OCI-LY7 (cell line): ENCODE data around the gene TOM1L2. TPM values are rescaled to one million over a fixed set of nuclear protein-coding genes. Genes with fewer than 3 reads are reported as not detected.

Source experiments
- BruUV-seq: library from RNA; stranded (reverse); fragments of 400-500 nt; replicated peaks from 2 replicates; lab custom pipeline; 2021; lab: Mats Ljungman, UMichigan
- CTCF ChIA-PET: fragments of 300-600 bp; sonication (Branson Sonifier 250); formaldehyde crosslinking; loops from one replicate; lab custom pipeline; 2022; ENCODE audit warnings: antibody characterized with exemption; ENCODE audit not compliant: unreplicated experiment; lab: Charles Lee
- POLR2A ChIA-PET: fragments of 300-600 bp; sonication (Branson Sonifier 250); formaldehyde crosslinking; loops from one replicate; lab custom pipeline; 2022; ENCODE audit warnings: antibody characterized with exemption; lab: Charles Lee
- DNase-seq: peaks from one replicate; pipeline ENCODE4 v3.0.0-alpha.2; 2015; ENCODE audit warnings: low spot score
- H2AFZ ChIP-seq: fragments of 200-600 bp; sonication (generic), shearing (Covaris generic); 2 replicates; pipeline ENCODE4 v1.6.1; 2014; ENCODE audit warnings: mild to moderate bottlenecking, antibody characterized with exemption, low read length, moderate library complexity
- H3K27ac ChIP-seq: fragments of 200-600 bp; sonication (generic); 2 replicates; pipeline ENCODE4 v1.5.1; 2014; ENCODE audit warnings: mixed run types, low read depth, mild to moderate bottlenecking, moderate library complexity, low read length, inconsistent platforms; ENCODE audit not compliant: poor library complexity, severe bottlenecking
- H3K36me3 ChIP-seq: fragments of 200-600 bp; sonication (generic); 2 replicates; pipeline ENCODE4 v1.6.1; 2014; ENCODE audit warnings: mild to moderate bottlenecking, antibody characterized with exemption, low read length, moderate library complexity, mixed read lengths; ENCODE audit not compliant: insufficient read depth
- H3K4me1 ChIP-seq: fragments of 200-600 bp; sonication (generic); 2 replicates; pipeline ENCODE4 v1.5.1; 2014; ENCODE audit warnings: mild to moderate bottlenecking, low read length; ENCODE audit not compliant: insufficient read depth, poor library complexity, severe bottlenecking
- H3K4me2 ChIP-seq: fragments of 200-600 bp; sonication (generic); 2 replicates; pipeline ENCODE4 v1.6.1; 2014; ENCODE audit warnings: mild to moderate bottlenecking, low read length
- H3K4me3 ChIP-seq: fragments of 200-600 bp; sonication (generic); 2 replicates; pipeline ENCODE4 v1.5.1; 2014; ENCODE audit warnings: mild to moderate bottlenecking, low read depth, low read length; ENCODE audit not compliant: poor library complexity, severe bottlenecking
- H3K79me2 ChIP-seq: fragments of 200-600 bp; sonication (generic); 2 replicates; pipeline ENCODE4 v1.6.1; 2016; ENCODE audit warnings: low read depth, mild to moderate bottlenecking, low read length, moderate library complexity, mixed read lengths; ENCODE audit not compliant: insufficient read depth
- H3K9me2 ChIP-seq: fragments of 200-600 bp; sonication (generic); 2 replicates; pipeline ENCODE4 v1.6.1; 2016; ENCODE audit warnings: mild to moderate bottlenecking, low read length, mixed read lengths; ENCODE audit not compliant: insufficient read depth
- H3K9me3 ChIP-seq: fragments of 200-600 bp; sonication (generic); 2 replicates; pipeline ENCODE4 v1.6.1; 2014; ENCODE audit warnings: mild to moderate bottlenecking, mixed run types, low read length, mixed read lengths
- H4K20me1 ChIP-seq: fragments of 200-600 bp; sonication (generic); 2 replicates; pipeline ENCODE4 v1.6.1; 2014; ENCODE audit warnings: mild to moderate bottlenecking, antibody characterized with exemption, low read length, moderate library complexity, mixed read lengths; ENCODE audit not compliant: insufficient read depth
- CTCF ChIP-seq: fragments of 200-600 bp; sonication (generic); conservative IDR thresholded peaks from 2 replicates; pipeline ENCODE4 v1.5.1; 2014; ENCODE audit warnings: mild to moderate bottlenecking, antibody characterized with exemption, low read length, moderate library complexity, mixed read lengths
- EZH2phosphoT487 ChIP-seq: fragments of 200-600 bp; sonication (generic); IDR thresholded peaks from 2 replicates; pipeline ENCODE4 v1.6.1; 2018; ENCODE audit warnings: low read depth, borderline replicate concordance, mild to moderate bottlenecking, mixed run types, antibody characterized with exemption, low read length, moderate library complexity, mixed read lengths
- intact Hi-C: fragments of 100-400 bp; cut with micrococcal nuclease; formaldehyde crosslinking; loops from one replicate; pipeline ENCODE4 v1.10.0; 2022; ENCODE audit not compliant: unreplicated experiment
- total RNA-seq, 2 experiments: library from RNA; depleted of rRNA in 1 of 2; stranded (reverse); fragments of >200 nt in 1 of 2; shearing (Covaris generic) in 1 of 2; gene quantifications; 2 replicates each; pipeline ENCODE4 v1.2.3, GENCODE V29; 2014 to 2022

The TOM1L2 gene
- total RNA-seq, 2 experiments from 2014 or later: 4.9 to 14.3 TPM

GRCh38 chr17:18017958-18018357, 45.8 kb upstream of the TOM1L2 start:
- no peaks in the 10 kb centered on the region for H3K4me1 ChIP-seq
- no peak for TF ChIP-seq EZH2phosphoT487
- TF ChIP-seq CTCF: no peak
- no peaks in the 10 kb centered on the region for H3K79me2 ChIP-seq
- POLR2A ChIA-PET: interaction anchor here (1.6 kb wide), 1 partner anchor 11 kb away, joined by 6 read pairs; no protein-coding TSS in a partner anchor
- no peaks in the 10 kb centered on the region for H4K20me1 ChIP-seq
- CTCF ChIA-PET: no interaction called here
- H3K9me2 ChIP-seq: no peaks in the 10 kb centered on the region
- no peak overlapping the region for H3K4me3 ChIP-seq
- no peak overlapping the region for H2AFZ ChIP-seq
- peaks cover 61% of the 10 kb centered on the region for H3K36me3 ChIP-seq
- no peaks in the 10 kb centered on the region for H3K9me3 ChIP-seq
- no TSS peak for BruUV-seq
- DNase-seq: no peak
- intact Hi-C loops: no loop called here
- H3K4me2 ChIP-seq: no peak overlapping the region
- no peak overlapping the region for H3K27ac ChIP-seq

- H3K27ac ChIP-seq: no peak overlapping the region
- peaks cover 67% of the 10 kb centered on the region for H3K36me3 ChIP-seq
- CTCF ChIA-PET: no interaction called here
- H3K4me2 ChIP-seq: no peak overlapping the region
- no peak for DNase-seq
- H2AFZ ChIP-seq: no peak overlapping the region
- POLR2A ChIA-PET: interaction anchor here (1.6 kb wide), 1 partner anchor 13 kb away, joined by 6 read pairs; no protein-coding TSS in a partner anchor
- H3K9me3 ChIP-seq: no peaks in the 10 kb centered on the region
- H4K20me1 ChIP-seq: no peaks in the 10 kb centered on the region
- no TSS peak for BruUV-seq
- intact Hi-C loops: no loop called here
- TF ChIP-seq CTCF (no peak), EZH2phosphoT487 (no peak)
- no peaks in the 10 kb centered on the region for H3K9me2 ChIP-seq
- no peaks in the 10 kb centered on the region for H3K79me2 ChIP-seq
- H3K4me3 ChIP-seq: no peak overlapping the region
- H3K4me1 ChIP-seq: no peaks in the 10 kb centered on the region
These were observed 44.2 kb upstream of the TOM1L2 start for GRCh38 chr17:18016426-18016825.

DNA sequence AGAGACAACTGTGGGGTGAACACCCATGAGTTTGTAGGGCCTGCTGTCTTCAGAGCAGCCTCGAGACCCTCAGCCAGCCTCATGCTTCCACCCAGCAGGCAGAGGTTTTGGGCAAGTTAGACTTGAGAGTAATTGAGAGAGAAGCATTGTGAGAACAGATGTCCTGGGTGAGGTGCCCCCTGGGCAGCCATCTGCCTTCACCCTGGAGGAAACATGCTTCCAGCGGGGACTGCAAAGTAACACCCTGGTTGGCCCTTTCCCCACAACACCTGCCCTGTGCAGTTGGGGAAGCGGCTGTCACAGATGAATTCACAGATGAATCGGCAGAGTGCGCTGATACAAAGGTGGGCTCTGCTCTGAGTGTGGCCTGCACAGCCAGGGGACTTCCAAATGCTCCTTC, 43.4 kb upstream of the TOM1L2 start:
- no peaks in the 10 kb centered on the region for H3K9me2 ChIP-seq
- CTCF ChIA-PET: no interaction called here
- H3K27ac ChIP-seq: no peak overlapping the region
- H4K20me1 ChIP-seq: no peaks in the 10 kb centered on the region
- no TSS peak for BruUV-seq
- no peak for TF ChIP-seq CTCF
- no peak for TF ChIP-seq EZH2phosphoT487
- no peaks in the 10 kb centered on the region for H3K4me1 ChIP-seq
- DNase-seq: no peak
- no peaks in the 10 kb centered on the region for H3K9me3 ChIP-seq
- no peaks in the 10 kb centered on the region for H3K79me2 ChIP-seq
- H3K4me3 ChIP-seq: no peak overlapping the region
- peaks cover 63% of the 10 kb centered on the region for H3K36me3 ChIP-seq
- POLR2A ChIA-PET: no interaction called here
- no peak overlapping the region for H3K4me2 ChIP-seq
- intact Hi-C loops: no loop called here
- H2AFZ ChIP-seq: no peak overlapping the region
